ENCODE measurements around the gene TOM1L2. TPM values are rescaled to one million over a fixed set of nuclear protein-coding genes. Genes with fewer than 3 reads are reported as not detected.
"Not testable (repeated sequence)": the region's sequence is repeated elsewhere in the genome, so short reads cannot be mapped to it uniquely, and the experiment has no call there.

Gene TOM1L2
- total RNA-seq, 3 donors from 2014 or later = 32.3 to 39.1 (median 36.4) TPM

- peak; percentile 67 to 75 for DNase-seq (ENCODE audit: low spot score in 2 of 2)
- no peaks in the 10 kb centered on the region for H3K36me3 ChIP-seq
- no peaks in the 10 kb centered on the region for H3K27me3 ChIP-seq
- no peak for TF ChIP-seq POLR2A (IDR thresholded peaks at IDR 0.05)
- TF ChIP-seq POLR2AphosphoS5 (IDR thresholded peaks at IDR 0.05) = no peak
- TF ChIP-seq CTCF (IDR thresholded peaks at IDR 0.05) = no peak
- H3K27ac ChIP-seq = peak overlapping the region; percentile 40 to 43
- intact Hi-C loops (cut with DNase I; ENCODE audit: low total_unique reads) = no loop called here
- no peaks in the 10 kb centered on the region for H3K9me3 ChIP-seq
- no peak overlapping the region for H3K4me3 ChIP-seq
- H3K4me1 ChIP-seq = peaks cover 5 to 13% of the 10 kb centered on the region in 2 donors
Observed at GRCh38 chr17:17913695-17914332, 58.4 kb downstream of the TOM1L2 start.

GRCh38 chr17:17912336-17912735 is 59.9 kb downstream of the TOM1L2 start:
- H3K27ac ChIP-seq; DNase-seq (ENCODE audit: low spot score in 2 of 2); H3K9me3 ChIP-seq; H3K36me3 ChIP-seq; H3K4me3 ChIP-seq; intact Hi-C loops (cut with DNase I; ENCODE audit: low total_unique reads); H3K27me3 ChIP-seq: not testable (repeated sequence)
- peaks cover 5 to 13% of the 10 kb centered on the region in 2 donors for H3K4me1 ChIP-seq

- H3K27me3 ChIP-seq = no peaks in the 10 kb centered on the region
- intact Hi-C loops (cut with DNase I; ENCODE audit: low total_unique reads) = no loop called here
- peak overlapping the region; percentile 2 to 38 for H3K27ac ChIP-seq
- no peak overlapping the region for H3K4me3 ChIP-seq
- H3K4me1 ChIP-seq = peaks cover 5 to 13% of the 10 kb centered on the region in 2 donors
- H3K36me3 ChIP-seq = no peaks in the 10 kb centered on the region
- H3K9me3 ChIP-seq = no peaks in the 10 kb centered on the region
- no peak for DNase-seq (ENCODE audit: low spot score in 2 of 2)
- TF ChIP-seq POLR2A (IDR thresholded peaks at IDR 0.05) = no peak
- no peak for TF ChIP-seq CTCF (IDR thresholded peaks at IDR 0.05)
- no peak for TF ChIP-seq POLR2AphosphoS5 (IDR thresholded peaks at IDR 0.05)
Observed at GRCh38 chr17:17911001-17911613, 61.1 kb downstream of the TOM1L2 start.

GRCh38 chr17:17910060-17910459 is 62.1 kb downstream of the TOM1L2 start:
- Histone ChIP-seq H3K27me3 (no peaks in the 10 kb centered on the region), H3K4me1 (peaks cover 5 to 13% of the 10 kb centered on the region in 2 donors), H3K4me3 (no peak overlapping the region), H3K9me3 (no peaks in the 10 kb centered on the region), H3K27ac (peak overlapping the region in 1 of 2 donors; percentile 2), H3K36me3 (no peaks in the 10 kb centered on the region)
- no peak for DNase-seq (ENCODE audit: low spot score in 2 of 2)
- TF ChIP-seq CTCF (IDR thresholded peaks at IDR 0.05) (no peak), POLR2A (IDR thresholded peaks at IDR 0.05) (no peak), POLR2AphosphoS5 (IDR thresholded peaks at IDR 0.05) (no peak)
- intact Hi-C loops (cut with DNase I; ENCODE audit: low total_unique reads) = no loop called here

GRCh38 chr17:17909078-17909477 is 63.1 kb downstream of the TOM1L2 start:
- Histone ChIP-seq H3K4me1 (peaks cover 2 to 7% of the 10 kb centered on the region in 2 donors), H3K27me3 (no peaks in the 10 kb centered on the region), H3K27ac (no peak overlapping the region), H3K9me3 (no peaks in the 10 kb centered on the region), H3K36me3 (no peaks in the 10 kb centered on the region), H3K4me3 (no peak overlapping the region)
- no peak for DNase-seq (ENCODE audit: low spot score in 2 of 2)
- TF ChIP-seq CTCF (IDR thresholded peaks at IDR 0.05) = no peak
- no peak for TF ChIP-seq POLR2A (IDR thresholded peaks at IDR 0.05)
- TF ChIP-seq POLR2AphosphoS5 (IDR thresholded peaks at IDR 0.05) = no peak
- intact Hi-C loops (cut with DNase I; ENCODE audit: low total_unique reads) = no loop called here

Measured in breast epithelium (tissue), 4 donors.